C4-2B (cell line): ENCODE results near the gene OR7C2.

Source experiments
- ZFX ChIP-seq: fragments of 450-650 bp; IDR thresholded peaks from 2 replicates; pipeline ENCODE4 v1.6.1; 2017
- TF ChIP-seq, protein P1 (sequence below): fragments of 450-650 bp; conservative IDR thresholded peaks from 2 replicates; pipeline ENCODE4 v1.5.1; 2017; ENCODE audit warnings: mild to moderate bottlenecking

DNA sequence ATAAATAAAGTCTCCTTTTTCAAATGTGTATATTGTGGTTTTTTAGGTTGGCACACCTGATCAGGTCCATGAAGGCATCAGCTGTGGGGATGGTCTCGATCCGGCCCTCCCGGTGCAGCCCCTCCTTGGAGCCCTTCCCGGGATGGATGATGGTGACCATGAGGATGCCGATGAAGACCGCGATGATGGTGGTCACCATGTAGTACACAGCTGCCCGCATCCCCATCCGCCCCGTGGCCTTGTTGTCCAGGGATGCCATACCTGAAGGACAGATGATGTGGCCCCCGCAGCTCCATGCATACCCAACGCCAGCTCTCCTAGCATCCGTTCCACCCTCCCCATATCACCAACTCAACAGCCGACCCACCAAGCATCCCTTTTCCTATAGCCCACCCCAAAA is 27.0 kb downstream of the OR7C2 start:
- TF ChIP-seq, protein P1, sequence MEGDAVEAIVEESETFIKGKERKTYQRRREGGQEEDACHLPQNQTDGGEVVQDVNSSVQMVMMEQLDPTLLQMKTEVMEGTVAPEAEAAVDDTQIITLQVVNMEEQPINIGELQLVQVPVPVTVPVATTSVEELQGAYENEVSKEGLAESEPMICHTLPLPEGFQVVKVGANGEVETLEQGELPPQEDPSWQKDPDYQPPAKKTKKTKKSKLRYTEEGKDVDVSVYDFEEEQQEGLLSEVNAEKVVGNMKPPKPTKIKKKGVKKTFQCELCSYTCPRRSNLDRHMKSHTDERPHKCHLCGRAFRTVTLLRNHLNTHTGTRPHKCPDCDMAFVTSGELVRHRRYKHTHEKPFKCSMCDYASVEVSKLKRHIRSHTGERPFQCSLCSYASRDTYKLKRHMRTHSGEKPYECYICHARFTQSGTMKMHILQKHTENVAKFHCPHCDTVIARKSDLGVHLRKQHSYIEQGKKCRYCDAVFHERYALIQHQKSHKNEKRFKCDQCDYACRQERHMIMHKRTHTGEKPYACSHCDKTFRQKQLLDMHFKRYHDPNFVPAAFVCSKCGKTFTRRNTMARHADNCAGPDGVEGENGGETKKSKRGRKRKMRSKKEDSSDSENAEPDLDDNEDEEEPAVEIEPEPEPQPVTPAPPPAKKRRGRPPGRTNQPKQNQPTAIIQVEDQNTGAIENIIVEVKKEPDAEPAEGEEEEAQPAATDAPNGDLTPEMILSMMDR: no peak
- TF ChIP-seq ZFX: no peak
